ENCODE data around the gene BANK1.
A peak's percentile ranks its signal among the peaks of the same experiment; 100 is the strongest.
"Not testable (repeated sequence)": the region's sequence is repeated elsewhere in the genome, so short reads cannot be mapped to it uniquely, and the experiment has no call there.

Gene BANK1

GRCh38 chr4:101885574-101885973 is 95.0 kb downstream of the BANK1 start:
- FAIRE-seq (no peak), DNase-seq (ENCODE audit: insufficient read length, low spot score) (no peak)

GRCh38 chr4:101886826-101887225 is 96.3 kb downstream of the BANK1 start:
- FAIRE-seq: no peak
- DNase-seq (ENCODE audit: insufficient read length, low spot score): no peak

GRCh38 chr4:101888472-101888871 is 97.9 kb downstream of the BANK1 start:
- no peak for FAIRE-seq
- no peak for DNase-seq (ENCODE audit: insufficient read length, low spot score)

GRCh38 chr4:101905527-101905926 is 115.0 kb downstream of the BANK1 start:
- FAIRE-seq; DNase-seq (ENCODE audit: insufficient read length, low spot score): not testable (repeated sequence)

- FAIRE-seq: no peak
Observed at GRCh38 chr4:101910786-101911373, 120.3 kb downstream of the BANK1 start.

GRCh38 chr4:101911616-101912015 is 121.1 kb downstream of the BANK1 start:
- no peak for FAIRE-seq

More at GRCh38 chr4:101910786-101911373, 120.3 kb downstream of the BANK1 start:
- DNase-seq (ENCODE audit: insufficient read length, low spot score): no peak

GRCh38 chr4:101914761-101915160 is 124.2 kb downstream of the BANK1 start:
- FAIRE-seq: no peak
- DNase-seq (ENCODE audit: insufficient read length, low spot score): no peak

More at GRCh38 chr4:101911616-101912015, 121.1 kb downstream of the BANK1 start:
- DNase-seq (ENCODE audit: insufficient read length, low spot score): no peak

- no peak for FAIRE-seq
Observed at GRCh38 chr4:101919373-101919977, 128.9 kb downstream of the BANK1 start.

GRCh38 chr4:101921370-101921769 is 130.8 kb downstream of the BANK1 start:
- DNase-seq (ENCODE audit: insufficient read length, low spot score) (no peak), FAIRE-seq (no peak)

More at GRCh38 chr4:101919373-101919977, 128.9 kb downstream of the BANK1 start:
- no peak for DNase-seq (ENCODE audit: insufficient read length, low spot score)

- DNase-seq (ENCODE audit: insufficient read length, low spot score) (no peak), FAIRE-seq (no peak)
Observed at GRCh38 chr4:101931619-101932018, 141.1 kb downstream of the BANK1 start.

GRCh38 chr4:101933855-101934254 is 143.3 kb downstream of the BANK1 start:
- DNase-seq (ENCODE audit: insufficient read length, low spot score) (no peak), FAIRE-seq (no peak)

- DNase-seq (ENCODE audit: insufficient read length, low spot score): no peak
- FAIRE-seq: no peak
Observed at GRCh38 chr4:101938836-101939235, 148.3 kb downstream of the BANK1 start.

GRCh38 chr4:101941816-101942358 is 151.4 kb downstream of the BANK1 start:
- DNase-seq (ENCODE audit: insufficient read length, low spot score): no peak
- FAIRE-seq: no peak

- FAIRE-seq (no peak), DNase-seq (ENCODE audit: insufficient read length, low spot score) (no peak)
Observed at GRCh38 chr4:101942891-101943290, 152.4 kb downstream of the BANK1 start.

- DNase-seq (ENCODE audit: insufficient read length, low spot score) (no peak), FAIRE-seq (no peak)
Observed at GRCh38 chr4:101944649-101945048, 154.1 kb downstream of the BANK1 start.

- no peak for FAIRE-seq
Observed at GRCh38 chr4:101948055-101948454, 157.5 kb downstream of the BANK1 start.

GRCh38 chr4:101948951-101949350 is 158.4 kb downstream of the BANK1 start:
- DNase-seq (ENCODE audit: insufficient read length, low spot score): no peak
- FAIRE-seq: no peak

More at GRCh38 chr4:101948055-101948454, 157.5 kb downstream of the BANK1 start:
- no peak for DNase-seq (ENCODE audit: insufficient read length, low spot score)

- no peak for FAIRE-seq
- DNase-seq (ENCODE audit: insufficient read length, low spot score): no peak
Observed at GRCh38 chr4:101950258-101950979, 159.9 kb downstream of the BANK1 start.

GRCh38 chr4:101952985-101953384 is 162.5 kb downstream of the BANK1 start:
- DNase-seq (ENCODE audit: insufficient read length, low spot score) (no peak), FAIRE-seq (no peak)

- DNase-seq (ENCODE audit: insufficient read length, low spot score) (peak; percentile 25), FAIRE-seq (no peak)
Observed at GRCh38 chr4:101953949-101954348, 163.4 kb downstream of the BANK1 start.

GRCh38 chr4:101954351-101954750 is 163.8 kb downstream of the BANK1 start:
- DNase-seq (ENCODE audit: insufficient read length, low spot score): no peak
- no peak for FAIRE-seq
